A673 (cell line): ENCODE results near the gene PTGES3L. TPM values are rescaled to one million over a fixed set of nuclear protein-coding genes. Genes with fewer than 3 reads are reported as not detected.

ENCODE experiments used
- BruUV-seq: library from RNA; stranded (reverse); fragments of 400-500 nt; replicated peaks from 2 replicates; lab custom pipeline; 2021; lab: Mats Ljungman, UMichigan
- CTCF ChIA-PET: fragments of 300-600 bp; sonication (Branson Sonifier 250); formaldehyde crosslinking; loops from one replicate; lab custom pipeline; 2022; ENCODE audit warnings: antibody characterized with exemption; lab: Charles Lee
- POLR2A ChIA-PET: fragments of 300-600 bp; sonication (Branson Sonifier 250); formaldehyde crosslinking; loops from one replicate; lab custom pipeline; 2022; ENCODE audit warnings: antibody characterized with exemption; ENCODE audit not compliant: low non-redundant PET; lab: Charles Lee
- DNase-seq: peaks from one replicate; pipeline ENCODE4 v3.0.0-alpha.2; 2015; ENCODE audit warnings: low spot score
- H3K27ac ChIP-seq: fragments of 200-600 bp; sonication (generic); 2 replicates; pipeline ENCODE4 v1.5.1; 2016; ENCODE audit warnings: mixed run types, low read depth, mild to moderate bottlenecking, mixed read lengths, antibody characterized with exemption, low read length; ENCODE audit not compliant: poor library complexity, severe bottlenecking
- H3K27me3 ChIP-seq: fragments of 200-600 bp; sonication (generic); replicated peaks from 2 replicates; pipeline ENCODE4 v1.6.1; 2017; ENCODE audit warnings: mixed run types, low read depth, mild to moderate bottlenecking, mixed read lengths, antibody characterized with exemption, low read length; ENCODE audit not compliant: insufficient read depth, poor library complexity
- H3K36me3 ChIP-seq: fragments of 200-600 bp; sonication (generic); 2 replicates; pipeline ENCODE4 v1.6.1; 2016; ENCODE audit warnings: mixed run types, mild to moderate bottlenecking, mixed read lengths, antibody characterized with exemption, low read length; ENCODE audit not compliant: insufficient read depth, poor library complexity, severe bottlenecking
- H3K4me1 ChIP-seq: fragments of 200-600 bp; sonication (generic); 2 replicates; pipeline ENCODE4 v1.6.1; 2017; ENCODE audit warnings: mixed run types, mild to moderate bottlenecking, mixed read lengths, antibody characterized with exemption, low read length; ENCODE audit not compliant: insufficient read depth, poor library complexity, severe bottlenecking
- H3K4me3 ChIP-seq: fragments of 200-600 bp; sonication (generic); 2 replicates; pipeline ENCODE4 v1.5.1; 2016; ENCODE audit warnings: low read depth, mixed run types, mild to moderate bottlenecking, mixed read lengths, low read length; ENCODE audit not compliant: poor library complexity, severe bottlenecking
- H3K9me3 ChIP-seq: fragments of 200-600 bp; sonication (generic); 2 replicates; pipeline ENCODE4 v1.6.1; 2016; ENCODE audit warnings: mixed run types, low read depth, mild to moderate bottlenecking, mixed read lengths, antibody characterized with exemption, low read length; ENCODE audit not compliant: poor library complexity, severe bottlenecking
- CTCF ChIP-seq: fragments of 300-800, 200-600 bp; sonication (generic); conservative IDR thresholded peaks from 2 replicates; pipeline ENCODE4 v1.5.1; 2017; ENCODE audit warnings: low read depth, mild to moderate bottlenecking, antibody characterized with exemption, low read length, moderate library complexity, mixed read lengths
- EZH2 ChIP-seq: fragments of 200-600 bp; sonication (generic); IDR thresholded peaks from 2 replicates; pipeline ENCODE4 v1.6.1; 2017; ENCODE audit warnings: borderline replicate concordance, low read depth, mild to moderate bottlenecking, mixed read lengths, antibody characterized with exemption, low read length; ENCODE audit not compliant: poor library complexity, severe bottlenecking
- intact Hi-C: fragments of 100-400 bp; cut with micrococcal nuclease; formaldehyde crosslinking; loops from one replicate; pipeline ENCODE4 v1.10.0; 2022; ENCODE audit not compliant: unreplicated experiment
- total RNA-seq: library from RNA; stranded (reverse); gene quantifications from 2 replicates; pipeline ENCODE4 v1.2.3, GENCODE V29; 2021

The PTGES3L gene
- total RNA-seq, 1 experiment from 2014 or later = 0.64 TPM

DNA sequence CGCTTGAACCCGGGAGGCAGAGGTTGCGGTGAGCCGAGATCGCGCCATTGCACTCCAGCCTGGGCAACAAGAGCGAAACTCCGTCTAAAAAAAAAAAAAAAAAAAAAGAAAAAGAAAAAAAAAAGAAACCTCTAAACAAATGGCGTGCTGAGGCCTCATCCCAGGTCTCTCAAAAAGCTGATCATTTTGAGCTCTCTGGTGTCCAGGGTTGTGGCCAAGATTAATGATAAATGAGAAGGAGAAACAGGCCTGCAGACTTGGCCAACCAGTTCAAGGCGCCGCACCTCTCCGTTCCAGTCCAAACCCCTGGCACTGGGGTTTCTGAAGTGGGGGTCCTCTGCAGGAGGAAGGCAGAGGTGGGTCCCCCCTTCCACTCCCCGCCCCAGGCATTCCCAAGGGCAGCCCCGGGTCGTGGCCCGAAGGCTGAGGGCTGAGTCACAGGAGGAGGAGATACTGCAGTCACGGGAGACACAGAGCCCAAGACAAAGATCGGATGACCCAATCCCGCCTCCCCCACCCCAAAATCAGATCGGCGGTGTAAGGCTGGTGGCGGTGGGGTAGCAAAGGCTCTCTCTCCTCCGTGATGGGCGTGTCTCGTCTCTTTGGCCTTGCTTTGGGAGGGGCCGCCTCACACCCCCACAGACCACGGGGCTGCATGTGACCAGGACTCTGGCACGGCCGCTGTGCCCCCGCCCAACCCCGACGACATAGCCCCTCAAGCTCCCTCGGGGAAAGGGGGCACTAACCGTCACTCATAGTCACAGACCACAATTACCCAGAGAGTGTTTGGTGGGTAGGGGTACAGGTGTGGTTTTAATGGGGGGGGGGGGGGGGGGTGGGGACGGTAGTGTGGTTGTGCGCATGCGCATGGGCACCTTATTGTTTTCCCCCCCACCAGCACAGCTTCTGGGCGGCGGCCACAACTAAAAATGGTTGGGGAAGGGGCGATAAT lies 41.2 kb upstream of the PTGES3L start:
- Histone ChIP-seq H3K4me3 (peak overlapping the region; percentile 78), H3K36me3 (no peaks in the 10 kb centered on the region), H3K4me1 (no peaks in the 10 kb centered on the region), H3K9me3 (no peaks in the 10 kb centered on the region), H3K27me3 (no peaks in the 10 kb centered on the region), H3K27ac (no peak overlapping the region)
- intact Hi-C loops = loop anchor here (10.0 kb wide), 1 partner anchor 104 kb away; the partner anchor contains the start of gene BRCA1
- CTCF ChIA-PET = no interaction called here
- POLR2A ChIA-PET = interaction anchor here (1.1 kb wide), 1 partner anchor 23 kb away, joined by 17 read pairs; no protein-coding TSS in a partner anchor
- TF ChIP-seq EZH2 (no peak), CTCF (no peak)
- no TSS peak for BruUV-seq
- no peak for DNase-seq

GRCh38 chr17:43020030-43020621 lies 40.2 kb upstream of the PTGES3L start:
- CTCF ChIA-PET = no interaction called here
- POLR2A ChIA-PET = interaction anchor here (1.1 kb wide), 1 partner anchor 22 kb away, joined by 17 read pairs; no protein-coding TSS in a partner anchor

GRCh38 chr17:43019418-43019817 lies 39.5 kb upstream of the PTGES3L start:
- no peak for DNase-seq
- Histone ChIP-seq H3K27me3 (no peaks in the 10 kb centered on the region), H3K4me1 (no peaks in the 10 kb centered on the region), H3K4me3 (no peak overlapping the region), H3K36me3 (no peaks in the 10 kb centered on the region), H3K27ac (no peak overlapping the region), H3K9me3 (no peaks in the 10 kb centered on the region)
- TF ChIP-seq EZH2 = no peak
- TF ChIP-seq CTCF = no peak
- BruUV-seq = no TSS peak
- ChIA-PET CTCF (no interaction called here), POLR2A (no interaction called here)
- intact Hi-C loops = no loop called here

More at GRCh38 chr17:43020030-43020621, 40.2 kb upstream of the PTGES3L start:
- TF ChIP-seq EZH2 (no peak), CTCF (no peak)
- Histone ChIP-seq H3K27ac (no peak overlapping the region), H3K4me1 (no peaks in the 10 kb centered on the region), H3K36me3 (no peaks in the 10 kb centered on the region), H3K4me3 (no peak overlapping the region), H3K9me3 (no peaks in the 10 kb centered on the region), H3K27me3 (no peaks in the 10 kb centered on the region)
- intact Hi-C loops = loop anchor here (10.0 kb wide), 1 partner anchor 105 kb away; the partner anchor contains the start of gene BRCA1
- no TSS peak for BruUV-seq
- DNase-seq = no peak
